ENCODE measurements around the gene TMOD4. TPM values are rescaled to one million over a fixed set of nuclear protein-coding genes. Genes with fewer than 3 reads are reported as not detected.

TMOD4 gene
- total and polyA plus RNA-seq, 10 of the 15 experiments (the other 5 are each of a cell fraction or from before 2014, with no cell fraction given) = 0.30 to 1.2 (median 0.50) TPM; not detected in 1

DNA sequence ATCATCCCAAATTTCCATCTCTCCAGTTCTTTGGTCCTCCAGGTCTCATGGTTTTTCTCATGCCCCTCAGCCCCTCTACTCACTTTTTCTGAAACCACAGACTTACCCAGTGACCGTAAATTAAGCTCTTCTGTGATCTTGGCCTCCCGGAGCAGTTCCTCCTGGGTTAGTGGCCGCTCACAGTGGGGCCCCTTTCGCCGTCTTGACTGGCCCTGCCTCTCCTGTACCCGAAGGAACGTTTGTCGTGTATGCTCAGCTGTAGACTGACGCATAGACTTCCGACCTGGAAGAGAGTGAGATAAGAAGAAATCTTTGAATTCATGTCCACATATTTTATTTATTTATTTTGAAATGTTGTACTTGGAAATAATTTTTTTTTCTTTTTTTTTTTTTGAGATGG lies 8.4 kb upstream of the TMOD4 start:
- FAIRE-seq = no peak
- Histone ChIP-seq H2AFZ (ENCODE audit: control insufficient read depth, low read depth, low read length) (no peak overlapping the region), H3K4me1 (ENCODE audit: control insufficient read depth, insufficient read depth, low read length) (peaks cover 4% of the 10 kb centered on the region; the same call in 1 of the 2 replicates), H3K9ac (ENCODE audit: control insufficient read depth, insufficient read depth, low read length) (no peak overlapping the region), H3K27ac (ENCODE audit: control insufficient read depth, insufficient read depth) (no peak overlapping the region), H3K36me3 (ENCODE audit: control insufficient read depth in 2 of 2, insufficient read depth in 2 of 2, low read length in 1 of 2) (peaks cover 5 to 21% of the 10 kb centered on the region in 2 experiments; a peak in 3 of 4 replicates), H3K79me2 (ENCODE audit: control insufficient read depth, insufficient read depth, low read length) (peaks cover 16% of the 10 kb centered on the region), H3K4me2 (ENCODE audit: control insufficient read depth, insufficient read depth) (no peak overlapping the region), H3K4me3 (no peak overlapping the region), H4K20me1 (ENCODE audit: control insufficient read depth, insufficient read depth) (no peaks in the 10 kb centered on the region), H3K9me3 (replicated peaks; ENCODE audit: control insufficient read depth, insufficient read depth, low read length) (no peaks in the 10 kb centered on the region), H3K27me3 (replicated peaks in 1 of 2; ENCODE audit: control insufficient read depth in 2 of 2, insufficient read depth in 2 of 2, low read length in 1 of 2) (no peaks in the 10 kb centered on the region)
- ChIA-PET SMC1A (ENCODE audit: uncharacterized antibody, unreplicated experiment) (no interaction called here), RAD21 (ENCODE audit: unreplicated experiment) (no interaction called here), CTCF (interaction anchor here (0.9 kb wide), 1 partner anchor 85 kb away, joined by 5 read pairs; no protein-coding TSS in a partner anchor), POLR2A (interaction anchor here (0.7 kb wide), 2 partner anchors 149 to 255 kb away, joined by 3 to 4 read pairs; no protein-coding TSS in a partner anchor)
- 99% methylated on average over 10 of the region's 10 CpGs for WGBS (ENCODE audit: insufficient coverage, insufficient replicate concordance, low lambda C conversion rate, missing lambda C conversion rate)
- in situ Hi-C loops (cut with MboI) (no loop called here), intact Hi-C loops (cut with micrococcal nuclease; ENCODE audit: unreplicated experiment) (no loop called here)
- ATAC-seq = no peak
- no TSS peak for BruUV-seq (replicated peaks)
- no peak for TF ChIP-seq SMARCA5 (IDR thresholded peaks at IDR 0.05)
- TF ChIP-seq WRNIP1 (IDR thresholded peaks at IDR 0.05; ENCODE audit: borderline replicate concordance, low read depth, low read length) = no peak
- no peak for TF ChIP-seq CBX3 (IDR thresholded peaks at IDR 0.05; ENCODE audit: borderline replicate concordance, low read depth)
- no peak for TF ChIP-seq MYC (IDR thresholded peaks at IDR 0.05; ENCODE audit: insufficient read depth, insufficient read length, insufficient replicate concordance, low read length, severe bottlenecking)
- TF ChIP-seq KAT2A (conservative IDR thresholded peaks at IDR 0.05; ENCODE audit: control insufficient read depth, low read depth, low read length) = no peak
- no peak for TF ChIP-seq BHLHE40 (IDR thresholded peaks at IDR 0.05; ENCODE audit: borderline replicate concordance in 1 of 2, low read depth in 2 of 2, low read length in 1 of 2)
- no peak for TF ChIP-seq RAD51 (IDR thresholded peaks at IDR 0.05)
- TF ChIP-seq EP300 (IDR thresholded peaks at IDR 0.05; ENCODE audit: borderline replicate concordance in 1 of 2, control insufficient read depth in 1 of 2, low read depth in 2 of 2, low read length in 2 of 2) = no peak
- TF ChIP-seq, protein P1, sequence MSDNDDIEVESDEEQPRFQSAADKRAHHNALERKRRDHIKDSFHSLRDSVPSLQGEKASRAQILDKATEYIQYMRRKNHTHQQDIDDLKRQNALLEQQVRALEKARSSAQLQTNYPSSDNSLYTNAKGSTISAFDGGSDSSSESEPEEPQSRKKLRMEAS (IDR thresholded peaks at IDR 0.05; ENCODE audit: low read depth, low read length) = no peak
- DNase-seq (ENCODE audit: low read depth, low spot score) = no peak

Measured in GM12878 (cell line).